CD4-positive, alpha-beta T cell treated with Interleukin-4 for 1 hour (primary cell): ENCODE data around the gene COL6A6.

ENCODE experiments used
- DNase-seq, 2 donors: peaks; one replicate each; pipeline ENCODE4 v3.0.0-alpha.2; 2020 to 2022

The COL6A6 gene, protein sequence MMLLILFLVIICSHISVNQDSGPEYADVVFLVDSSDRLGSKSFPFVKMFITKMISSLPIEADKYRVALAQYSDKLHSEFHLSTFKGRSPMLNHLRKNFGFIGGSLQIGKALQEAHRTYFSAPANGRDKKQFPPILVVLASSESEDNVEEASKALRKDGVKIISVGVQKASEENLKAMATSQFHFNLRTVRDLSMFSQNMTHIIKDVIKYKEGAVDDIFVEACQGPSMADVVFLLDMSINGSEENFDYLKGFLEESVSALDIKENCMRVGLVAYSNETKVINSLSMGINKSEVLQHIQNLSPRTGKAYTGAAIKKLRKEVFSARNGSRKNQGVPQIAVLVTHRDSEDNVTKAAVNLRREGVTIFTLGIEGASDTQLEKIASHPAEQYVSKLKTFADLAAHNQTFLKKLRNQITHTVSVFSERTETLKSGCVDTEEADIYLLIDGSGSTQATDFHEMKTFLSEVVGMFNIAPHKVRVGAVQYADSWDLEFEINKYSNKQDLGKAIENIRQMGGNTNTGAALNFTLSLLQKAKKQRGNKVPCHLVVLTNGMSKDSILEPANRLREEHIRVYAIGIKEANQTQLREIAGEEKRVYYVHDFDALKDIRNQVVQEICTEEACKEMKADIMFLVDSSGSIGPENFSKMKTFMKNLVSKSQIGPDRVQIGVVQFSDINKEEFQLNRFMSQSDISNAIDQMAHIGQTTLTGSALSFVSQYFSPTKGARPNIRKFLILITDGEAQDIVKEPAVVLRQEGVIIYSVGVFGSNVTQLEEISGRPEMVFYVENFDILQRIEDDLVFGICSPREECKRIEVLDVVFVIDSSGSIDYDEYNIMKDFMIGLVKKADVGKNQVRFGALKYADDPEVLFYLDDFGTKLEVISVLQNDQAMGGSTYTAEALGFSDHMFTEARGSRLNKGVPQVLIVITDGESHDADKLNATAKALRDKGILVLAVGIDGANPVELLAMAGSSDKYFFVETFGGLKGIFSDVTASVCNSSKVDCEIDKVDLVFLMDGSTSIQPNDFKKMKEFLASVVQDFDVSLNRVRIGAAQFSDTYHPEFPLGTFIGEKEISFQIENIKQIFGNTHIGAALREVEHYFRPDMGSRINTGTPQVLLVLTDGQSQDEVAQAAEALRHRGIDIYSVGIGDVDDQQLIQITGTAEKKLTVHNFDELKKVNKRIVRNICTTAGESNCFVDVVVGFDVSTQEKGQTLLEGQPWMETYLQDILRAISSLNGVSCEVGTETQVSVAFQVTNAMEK (N-terminal part only)

DNA sequence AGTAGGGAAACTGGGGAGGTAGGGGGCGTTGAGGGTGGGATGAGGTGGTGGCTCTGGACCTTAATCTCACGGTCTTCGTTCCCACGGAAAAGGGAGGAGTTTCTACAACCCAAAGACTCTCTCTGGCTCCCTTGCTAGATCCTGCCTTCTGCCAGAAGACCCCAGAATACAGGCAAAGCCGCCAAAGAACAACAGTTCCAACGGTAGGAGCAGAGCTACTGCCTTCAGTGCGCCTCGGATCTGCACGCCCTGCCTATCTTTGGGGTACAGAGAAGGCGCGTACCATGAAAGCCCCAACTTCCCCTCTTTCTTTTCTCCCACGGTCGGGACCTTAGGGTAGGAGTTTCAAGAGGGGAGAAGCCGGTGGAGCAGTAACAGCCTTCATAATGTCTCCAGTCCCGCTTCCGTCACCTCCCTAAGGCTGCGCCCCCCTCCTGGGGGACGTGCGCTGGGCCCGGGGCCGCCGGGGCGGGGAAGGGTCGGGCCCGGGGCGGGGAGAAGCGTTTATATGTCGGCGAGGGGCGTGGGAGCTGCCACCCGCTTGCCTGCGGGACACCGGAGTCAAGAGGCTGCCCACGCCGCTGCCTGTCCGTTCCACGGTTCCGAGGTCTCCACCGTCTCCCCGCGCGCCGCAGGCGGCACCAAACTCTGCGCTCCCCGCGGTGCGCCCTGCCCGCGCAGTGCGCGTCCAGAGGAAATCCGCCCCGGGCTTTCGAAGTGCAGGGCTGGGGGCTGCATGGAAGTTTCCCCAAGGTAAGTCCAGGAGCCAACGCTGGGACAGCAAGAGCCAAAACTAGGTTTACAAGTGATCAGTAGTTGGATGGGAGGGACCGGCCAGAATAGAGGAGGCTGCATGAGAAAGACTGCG is at the start of gene COL6A6:
TSS of gene COL6A6 (plus strand) at position 533 of the 868 bp plus-strand sequence. CDS start 43,188 bp downstream, outside the sequence.
- no peak for DNase-seq

GRCh38 chr3:130468311-130468710 is 48.7 kb upstream of the COL6A6 start:
- no peak for DNase-seq

GRCh38 chr3:130470126-130470525 is 46.9 kb upstream of the COL6A6 start:
- DNase-seq: no peak

- no peak for DNase-seq
Measured at GRCh38 chr3:130473416-130473815, 43.6 kb upstream of the COL6A6 start.

DNA sequence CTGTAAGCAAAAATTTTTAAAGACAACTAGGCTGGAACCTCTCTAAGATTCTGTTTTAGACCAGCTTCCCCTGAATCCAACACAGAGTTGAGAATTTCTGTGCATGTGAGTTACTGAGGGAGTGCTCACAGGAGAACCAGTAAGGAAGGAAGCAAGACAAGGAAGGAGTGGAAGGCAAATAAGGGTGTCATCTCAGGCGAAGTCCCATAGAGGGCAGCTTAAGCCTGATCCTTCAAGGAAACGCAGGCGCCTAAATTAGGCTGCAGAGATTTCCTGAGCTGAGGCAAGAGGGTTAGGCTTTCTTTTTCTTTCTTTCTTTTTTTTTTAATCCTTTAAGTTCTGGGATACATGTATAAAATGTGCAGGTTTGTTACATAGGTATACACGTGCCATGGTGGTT is 36.2 kb upstream of the COL6A6 start:
- DNase-seq: no peak

GRCh38 chr3:130488288-130488687 is 28.7 kb upstream of the COL6A6 start:
- DNase-seq: no peak

- DNase-seq: no peak
Measured at GRCh38 chr3:130488769-130489450, 28.1 kb upstream of the COL6A6 start.

DNA sequence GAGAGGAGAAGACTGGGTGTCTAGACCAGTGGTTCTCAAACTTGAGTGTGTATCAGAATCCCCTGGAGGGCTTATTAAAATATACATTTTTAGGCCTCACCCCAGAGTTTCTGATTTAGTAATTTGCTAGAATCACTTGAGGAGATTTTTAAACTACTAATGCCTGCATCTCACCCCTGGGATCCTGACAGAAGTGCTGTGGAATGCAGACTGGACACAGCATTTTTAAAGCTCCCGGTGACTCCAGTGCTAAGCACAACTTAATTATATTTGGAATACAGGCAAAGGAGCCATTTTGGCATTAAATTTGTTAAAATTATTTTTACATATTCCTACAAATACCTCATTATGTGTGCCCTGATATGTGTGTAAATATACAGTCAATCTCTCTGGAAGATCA is 26.7 kb upstream of the COL6A6 start:
- DNase-seq: no peak

GRCh38 chr3:130491431-130491830 is 25.5 kb upstream of the COL6A6 start:
- no peak for DNase-seq

DNA sequence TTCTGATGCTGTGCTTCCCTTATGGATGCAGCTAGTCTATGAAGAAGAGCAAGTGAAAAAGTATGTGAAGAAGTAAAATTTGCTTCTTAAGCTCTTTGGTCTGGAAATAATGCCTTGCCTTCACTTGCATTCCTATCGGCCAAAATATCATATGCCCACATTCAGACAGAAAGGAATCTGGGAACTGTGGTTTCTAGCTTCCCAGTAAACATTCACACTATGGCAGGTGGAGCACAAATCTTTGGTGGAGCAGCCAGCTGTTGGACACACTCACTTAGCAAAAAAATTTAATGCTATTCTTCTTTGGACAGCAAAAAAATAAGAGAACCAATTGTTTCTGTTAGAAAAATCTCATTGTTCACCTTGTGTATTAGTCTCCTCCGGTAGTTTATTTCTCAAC is 12.3 kb upstream of the COL6A6 start:
- DNase-seq: no peak

DNA sequence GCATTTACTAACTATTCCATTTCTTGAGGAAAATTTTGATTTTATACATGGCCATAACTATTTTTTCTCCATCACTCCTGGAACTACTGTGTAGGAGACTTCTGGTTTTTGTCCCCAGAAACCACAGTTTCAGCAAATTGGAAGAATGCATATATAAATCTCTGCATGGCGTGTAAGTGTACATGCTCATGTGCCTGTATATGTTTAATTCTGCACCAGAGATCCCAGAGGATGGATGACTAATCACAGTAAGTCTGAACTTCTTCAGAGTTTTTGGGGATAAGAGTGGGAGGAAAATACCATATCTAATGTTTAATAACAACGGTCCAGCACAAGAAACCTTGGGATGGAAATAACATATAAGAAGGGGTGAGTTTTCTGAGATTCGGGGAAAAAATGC is 10.9 kb upstream of the COL6A6 start:
- DNase-seq: no peak

DNA sequence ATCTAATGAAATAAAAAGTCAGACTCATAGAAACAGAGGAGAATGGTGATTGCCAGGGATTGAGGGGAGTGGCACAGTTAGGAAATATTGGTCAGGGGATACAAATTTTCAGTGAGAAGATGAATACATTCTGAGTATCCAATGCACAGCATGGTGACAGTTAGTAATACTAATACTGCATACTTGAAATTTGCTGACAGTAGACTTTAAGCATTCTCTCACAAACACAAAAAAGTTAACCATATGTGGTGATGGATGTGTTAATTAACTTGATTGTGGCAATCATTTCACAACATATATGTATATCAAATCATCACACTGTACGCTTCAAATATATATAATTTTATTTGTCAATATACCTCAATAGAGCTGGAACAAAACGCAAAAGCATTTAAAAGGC is 9.2 kb upstream of the COL6A6 start:
- DNase-seq: no peak

- DNase-seq: no peak
Measured at GRCh38 chr3:130509008-130509407, 8.0 kb upstream of the COL6A6 start.

- DNase-seq: no peak
Measured at GRCh38 chr3:130514681-130515080, 2.3 kb upstream of the COL6A6 start.

DNA sequence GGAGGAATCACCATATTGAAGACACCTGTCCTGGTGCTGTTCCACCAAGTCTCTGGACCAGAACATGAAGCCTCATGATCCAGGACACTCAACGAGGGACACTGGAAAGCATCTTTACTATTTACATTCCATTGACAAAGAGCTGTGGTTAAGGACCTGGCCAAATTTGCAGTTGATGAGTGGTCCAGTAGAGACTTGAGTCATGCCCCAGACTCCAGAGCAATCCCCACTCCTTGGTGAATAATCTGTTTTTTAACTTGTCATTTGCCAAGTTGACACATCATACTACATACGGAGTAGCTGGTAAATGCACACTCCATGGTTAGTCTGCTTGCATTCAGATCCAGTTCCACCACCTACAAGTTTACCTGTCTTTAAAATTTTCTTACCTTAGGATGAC is 1.2 kb upstream of the COL6A6 start:
- DNase-seq: no peak

- DNase-seq: no peak
Measured at GRCh38 chr3:130517602-130518001, 625 bp downstream of the COL6A6 start.

DNA sequence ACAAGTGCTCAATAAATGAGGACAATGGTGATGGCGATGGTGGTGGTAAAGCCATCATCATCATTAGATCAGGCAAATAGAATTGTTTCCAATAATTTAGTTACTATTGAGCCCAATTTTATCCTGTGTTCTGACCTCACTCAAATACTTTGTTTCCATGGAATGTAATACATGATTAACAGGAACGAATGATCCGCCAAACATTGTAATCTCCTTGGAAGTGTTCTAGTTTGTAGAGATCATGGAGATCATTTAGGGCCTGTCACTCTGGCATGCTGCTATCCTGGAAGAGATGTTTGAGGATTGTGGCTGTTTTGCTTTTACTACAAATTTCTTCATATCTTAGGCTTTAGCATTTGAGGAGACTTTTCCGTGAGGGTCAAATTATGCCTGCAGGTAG is 2.8 kb downstream of the COL6A6 start:
- no peak for DNase-seq

- DNase-seq: no peak
Measured at GRCh38 chr3:130522399-130522798, 5.4 kb downstream of the COL6A6 start.

- DNase-seq: no peak
Measured at GRCh38 chr3:130527426-130527825, 10.4 kb downstream of the COL6A6 start.

GRCh38 chr3:130528120-130528519 is 11.1 kb downstream of the COL6A6 start:
- DNase-seq: no peak

DNA sequence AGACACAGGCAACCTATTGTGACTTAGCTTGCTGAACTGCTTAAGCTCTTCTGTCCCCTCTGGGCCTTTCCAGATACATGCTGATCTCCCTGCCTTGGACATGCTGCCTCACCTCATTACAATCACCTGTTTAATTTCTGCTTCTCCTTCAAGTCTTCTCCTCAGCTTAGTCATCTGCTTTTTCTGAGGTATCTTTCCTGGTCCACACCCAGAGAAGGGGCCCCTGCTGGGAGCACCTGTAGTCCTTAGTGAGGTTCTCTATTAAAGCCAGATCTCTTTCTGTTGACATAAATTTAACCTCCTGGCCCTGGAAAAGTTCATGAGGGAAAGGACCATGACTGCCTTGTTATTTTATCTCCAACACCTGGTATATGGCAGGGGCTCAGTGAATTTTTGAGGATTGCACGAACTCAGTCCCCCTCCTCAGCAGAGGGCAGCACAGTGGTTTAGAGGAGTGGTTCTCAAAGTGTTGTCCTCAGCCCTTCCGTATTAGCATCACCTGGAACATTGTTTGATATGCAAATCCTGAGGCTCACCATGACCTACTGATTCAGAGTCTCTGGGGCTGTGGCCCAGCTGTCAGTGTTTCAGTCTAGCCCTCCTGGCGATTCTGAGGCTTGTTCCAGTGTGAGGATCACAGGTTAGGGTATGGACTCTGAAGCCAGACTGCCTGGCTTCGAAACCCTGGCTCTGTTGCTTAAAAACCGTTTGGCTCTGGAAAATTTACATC is 12.7 kb downstream of the COL6A6 start:
- DNase-seq: no peak
